HCT116 (cell line): ENCODE data around the gene CASZ1. TPM values are rescaled to one million over a fixed set of nuclear protein-coding genes. Genes with fewer than 3 reads are reported as not detected.

ENCODE experiments used
- ATAC-seq: fragments of 200-7000 bp; cut with Tn5 transposase; 2 replicates; pipeline ENCODE4 v1.9.1; 2020; ENCODE audit warnings: mild to moderate bottlenecking, moderate library complexity
- BruUV-seq: library from RNA; stranded (reverse); fragments of 400-500 nt; replicated peaks from 2 replicates; lab custom pipeline; 2021; lab: Mats Ljungman, UMichigan
- CTCF ChIA-PET: fragments of 300-600 bp; sonication (Branson Sonifier 250); formaldehyde crosslinking; loops from one replicate; lab custom pipeline; 2021; ENCODE audit warnings: antibody characterized with exemption; lab: Charles Lee
- POLR2A ChIA-PET: fragments of 300-600, 350-600 bp; sonication (Branson Sonifier 250); formaldehyde crosslinking; loops from one replicate; lab custom pipeline; 2021; ENCODE audit warnings: antibody characterized with exemption; lab: Charles Lee
- RAD21 ChIA-PET, 2 experiments: fragments of 300-600 bp; sonication (Branson Sonifier 250); formaldehyde crosslinking; loops; one replicate each; lab custom pipeline; 2023; ENCODE audit warnings: low total read pairs in 2 of 2; ENCODE audit not compliant: uncharacterized antibody in 2 of 2, unreplicated experiment in 2 of 2, low non-redundant PET in 1 of 2; lab: Charles Lee
- DNase-seq: peaks from one replicate; pipeline ENCODE4 v3.0.0-alpha.2; 2010; ENCODE audit warnings: low read depth, low spot score
- H2AFZ ChIP-seq: fragments of 200-600 bp; shearing (Covaris generic), sonication (generic); 2 replicates; pipeline ENCODE4 v1.6.1; 2017; ENCODE audit warnings: low read depth, mixed run types, mixed read lengths, antibody characterized with exemption, low read length; ENCODE audit not compliant: poor library complexity, severe bottlenecking
- H3K27ac ChIP-seq: 2 replicates; pipeline ENCODE4 v1.5.1; 2012; ENCODE audit warnings: low read depth, low read length
- H3K27me3 ChIP-seq: fragments of 200-600 bp; sonication (generic); 2 replicates; pipeline ENCODE4 v1.6.1; 2016; ENCODE audit warnings: mixed run types, low read length, mixed read lengths; ENCODE audit not compliant: insufficient read depth
- H3K36me3 ChIP-seq, 2 experiments: fragments of 200-500 bp in 1 of 2; fragments of 200-600 bp in 1 of 2; sonication (Bioruptor generic) in 1 of 2; sonication (generic) in 1 of 2; 2 replicates each; pipeline versions ENCODE4 v1.5.1 to v1.6.1; 2014 to 2016; ENCODE audit warnings: low read length in 2 of 2, inconsistent platforms in 1 of 2, mixed read lengths in 1 of 2, mixed run types in 1 of 2; ENCODE audit not compliant: insufficient read depth in 2 of 2, control insufficient read depth in 1 of 2
- H3K4me1 ChIP-seq, 2 experiments: fragments of 200-600 bp in 1 of 2; sonication (generic) in 1 of 2; 2 replicates each; pipeline versions ENCODE4 v1.5.1 to v1.6.1; 2012 to 2017; ENCODE audit warnings: low read length in 2 of 2, inconsistent platforms in 1 of 2, mild to moderate bottlenecking in 1 of 2, mixed read lengths in 1 of 2, mixed run types in 1 of 2, moderate library complexity in 1 of 2; ENCODE audit not compliant: insufficient read depth in 2 of 2, control insufficient read depth in 1 of 2
- H3K4me2 ChIP-seq: fragments of 200-600 bp; sonication (generic); 2 replicates; pipeline ENCODE4 v1.6.1; 2017; ENCODE audit warnings: mixed run types, low read length, mixed read lengths
- H3K4me3 ChIP-seq, 2 experiments: fragments of 200-600 bp in 1 of 2; sonication (generic) in 1 of 2; replicated peaks in 1 of 2; 2 replicates each; pipeline ENCODE4 v1.5.1; 2011 to 2016; ENCODE audit warnings: low read length in 2 of 2, control low read depth in 1 of 2, low read depth in 1 of 2, mild to moderate bottlenecking in 1 of 2, mixed read lengths in 1 of 2, mixed run types in 1 of 2
- H3K79me2 ChIP-seq: fragments of 200-600 bp; sonication (generic); 2 replicates; pipeline ENCODE4 v1.6.1; 2017; ENCODE audit warnings: mild to moderate bottlenecking, mixed run types, low read length, moderate library complexity, mixed read lengths; ENCODE audit not compliant: insufficient read depth
- H3K9ac ChIP-seq: fragments of 200-600 bp; sonication (generic); 2 replicates; pipeline ENCODE4 v1.6.1; 2016; ENCODE audit warnings: low read length, mixed read lengths
- H3K9me2 ChIP-seq: fragments of 200-600 bp; sonication (generic), shearing (Covaris generic); 2 replicates; pipeline ENCODE4 v1.6.1; 2017; ENCODE audit warnings: mixed run types, mild to moderate bottlenecking, moderate library complexity; ENCODE audit not compliant: insufficient read depth
- H3K9me3 ChIP-seq, 2 experiments: fragments of 200-500 bp in 1 of 2; fragments of 200-600 bp in 1 of 2; sonication (Bioruptor generic) in 1 of 2; sonication (generic) in 1 of 2; 2 replicates each; pipeline ENCODE4 v1.6.1; 2014 to 2017; ENCODE audit warnings: low read length in 2 of 2, mixed read lengths in 2 of 2, inconsistent platforms in 1 of 2, low read depth in 1 of 2, mild to moderate bottlenecking in 1 of 2, mixed run types in 1 of 2, moderate library complexity in 1 of 2; ENCODE audit not compliant: control insufficient read depth in 1 of 2, insufficient read depth in 1 of 2
- H4K20me1 ChIP-seq: fragments of 200-600 bp; sonication (generic), shearing (Covaris generic); 2 replicates; pipeline ENCODE4 v1.6.1; 2017; ENCODE audit warnings: mixed run types, mild to moderate bottlenecking, moderate library complexity; ENCODE audit not compliant: insufficient read depth
- ATF3 ChIP-seq: IDR thresholded peaks from 2 replicates; pipeline ENCODE4 v1.6.1; 2012
- CBX3 ChIP-seq: IDR thresholded peaks from 2 replicates; pipeline ENCODE4 v1.6.1; 2012; ENCODE audit warnings: low read depth
- CTCF ChIP-seq, 3 experiments: fragments of 200-600 bp in 1 of 3; sonication (generic) in 1 of 3; IDR thresholded peaks in 2 of 3; conservative IDR thresholded peaks in 1 of 3; 2 replicates each; pipeline ENCODE4 v1.5.1; 2012 to 2017; ENCODE audit warnings: low read depth in 2 of 3, low read length in 2 of 3, antibody characterized with exemption in 1 of 3, borderline replicate concordance in 1 of 3, control low read depth in 1 of 3, mild to moderate bottlenecking in 1 of 3, mixed read lengths in 1 of 3, mixed run types in 1 of 3, moderate library complexity in 1 of 3; ENCODE audit not compliant: insufficient read depth in 1 of 3
- EGR1 ChIP-seq: IDR thresholded peaks from 2 replicates; pipeline ENCODE4 v1.6.1; 2012; ENCODE audit warnings: low read depth
- EZH2 ChIP-seq: fragments of 200-600 bp; sonication (generic); IDR thresholded peaks from 2 replicates; pipeline ENCODE4 v1.6.1; 2017; ENCODE audit warnings: antibody characterized with exemption, mixed run types
- EZH2phosphoT487 ChIP-seq: fragments of 200-600 bp; IDR thresholded peaks from 2 replicates; pipeline ENCODE4 v1.6.1; 2018; ENCODE audit warnings: antibody characterized with exemption, borderline replicate concordance
- POLR2AphosphoS5 ChIP-seq: IDR thresholded peaks from 2 replicates; pipeline ENCODE4 v1.6.1; 2011; ENCODE audit warnings: mild to moderate bottlenecking, low read depth, low read length, moderate library complexity
- RAD21 ChIP-seq: IDR thresholded peaks from 2 replicates; pipeline ENCODE4 v1.6.1; 2012; ENCODE audit warnings: low read depth, mild to moderate bottlenecking
- REST ChIP-seq: IDR thresholded peaks from 2 replicates; pipeline ENCODE4 v1.6.1; 2012; ENCODE audit warnings: low read depth
- SRF ChIP-seq: IDR thresholded peaks from 2 replicates; pipeline ENCODE4 v1.6.1; 2012; ENCODE audit warnings: low read depth
- TCF7L2 ChIP-seq: IDR thresholded peaks from 2 replicates; pipeline ENCODE4 v1.7.0; 2011; ENCODE audit warnings: borderline replicate concordance, inconsistent platforms; ENCODE audit not compliant: insufficient read depth, insufficient read length; ENCODE audit errors: extremely low read depth
- YY1 ChIP-seq: IDR thresholded peaks from 2 replicates; pipeline ENCODE4 v1.6.1; 2011; ENCODE audit warnings: low read length, low read depth, moderate library complexity, mild to moderate bottlenecking; ENCODE audit not compliant: insufficient replicate concordance; ENCODE audit errors: extremely low read depth
- ZBTB33 ChIP-seq: IDR thresholded peaks from 2 replicates; pipeline ENCODE4 v1.6.1; 2011; ENCODE audit warnings: mild to moderate bottlenecking, low read length, moderate library complexity; ENCODE audit not compliant: insufficient replicate concordance; ENCODE audit errors: extremely low read depth
- ZNF274 ChIP-seq: fragments of 200-500 bp; sonication (Bioruptor generic); IDR thresholded peaks from 2 replicates; pipeline ENCODE4 v1.6.1; 2014; ENCODE audit warnings: mild to moderate bottlenecking, low read depth, low read length, inconsistent platforms
- intact Hi-C: fragments of 100-400 bp; cut with micrococcal nuclease; formaldehyde crosslinking; loops from 2 replicates; pipeline ENCODE4 v1.10.0; 2022
- total RNA-seq: library from RNA; stranded (reverse); gene quantifications from one replicate; pipeline ENCODE4 v1.2.1, GENCODE V29; 2021; ENCODE audit not compliant: unreplicated experiment

CASZ1 gene
- total RNA-seq, 1 experiment from 2014 or later = 7.7 TPM

GRCh38 chr1:10736634-10737586, 59.5 kb downstream of the CASZ1 start:
- Histone ChIP-seq H3K4me3 (no peak overlapping the region), H3K9ac (no peak overlapping the region), H3K27ac (no peak overlapping the region), H4K20me1 (no peaks in the 10 kb centered on the region), H3K79me2 (no peaks in the 10 kb centered on the region), H3K9me3 (no peaks in the 10 kb centered on the region), H3K27me3 (no peaks in the 10 kb centered on the region), H3K4me1 (peaks cover 1 to 5% of the 10 kb centered on the region in 2 experiments), H3K36me3 (no peaks in the 10 kb centered on the region), H3K4me2 (no peak overlapping the region), H2AFZ (no peak overlapping the region)
- no peak for ATAC-seq
- intact Hi-C loops = no loop called here
- ChIA-PET POLR2A (no interaction called here), CTCF (no interaction called here)
- no peak for DNase-seq
- no TSS peak for BruUV-seq
- TF ChIP-seq POLR2AphosphoS5 = no peak
- TF ChIP-seq CTCF (IDR thresholded peaks at IDR 0.05 in 2 of 3, conservative IDR thresholded peaks at IDR 0.05 in 1 of 3; ENCODE audit: borderline replicate concordance in 1 of 3, insufficient read depth in 1 of 3, low read depth in 2 of 3, low read length in 2 of 3) = no peak
- no peak for TF ChIP-seq ATF3
- no peak for TF ChIP-seq CBX3
- TF ChIP-seq TCF7L2 = no peak
- no peak for TF ChIP-seq ZBTB33
- no peak for TF ChIP-seq YY1
- TF ChIP-seq RAD21 = no peak
- no peak for TF ChIP-seq EZH2
- TF ChIP-seq REST = no peak
- no peak for TF ChIP-seq EGR1
- TF ChIP-seq SRF = no peak
- TF ChIP-seq EZH2phosphoT487 = no peak
- no peak for TF ChIP-seq ZNF274
- TF ChIP-seq, all 23 proteins: peak for 0
- RAD21 ChIA-PET = no interaction called here
- H3K9me2 ChIP-seq = no peaks in the 10 kb centered on the region
